Measurements from ENCODE around the gene TNFRSF19.

GRCh38 chr13:23579896-23580683, 9.9 kb downstream of the TNFRSF19 start:
- TF ChIP-seq NR2C2 (IDR thresholded peaks at IDR 0.05; ENCODE audit: borderline replicate concordance, control insufficient read depth, insufficient read length, low read depth) (no peak), POLR2AphosphoS5 (IDR thresholded peaks at IDR 0.05; ENCODE audit: low read length) (no peak), CTCF (IDR thresholded peaks at IDR 0.05 in 2 of 3, conservative IDR thresholded peaks at IDR 0.05 in 1 of 3; ENCODE audit: control insufficient read depth in 2 of 3, extremely low read depth in 1 of 3, insufficient read depth in 1 of 3, low read depth in 3 of 3, low read length in 3 of 3) (no peak), MXI1 (IDR thresholded peaks at IDR 0.05; ENCODE audit: low read depth, low read length) (no peak), POLR2A (IDR thresholded peaks at IDR 0.05; ENCODE audit: low read depth, low read length) (no peak), MYB (IDR thresholded peaks at IDR 0.05; ENCODE audit: borderline replicate concordance, low read depth, low read length) (no peak), SIX5 (IDR thresholded peaks at IDR 0.05; ENCODE audit: low read depth, low read length, severe bottlenecking) (no peak), ZNF217 (IDR thresholded peaks at IDR 0.05) (no peak), ZNF274 (IDR thresholded peaks at IDR 0.05; ENCODE audit: insufficient read depth, insufficient read length) (no peak), FOS (IDR thresholded peaks at IDR 0.05; ENCODE audit: borderline replicate concordance, extremely low read depth, insufficient read length) (no peak)
- TF ChIP-seq, protein P1, sequence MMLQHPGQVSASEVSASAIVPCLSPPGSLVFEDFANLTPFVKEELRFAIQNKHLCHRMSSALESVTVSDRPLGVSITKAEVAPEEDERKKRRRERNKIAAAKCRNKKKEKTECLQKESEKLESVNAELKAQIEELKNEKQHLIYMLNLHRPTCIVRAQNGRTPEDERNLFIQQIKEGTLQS (IDR thresholded peaks at IDR 0.05; ENCODE audit: borderline replicate concordance, extremely low read depth, low read depth, low read length): no peak
- TF ChIP-seq, protein P2, sequence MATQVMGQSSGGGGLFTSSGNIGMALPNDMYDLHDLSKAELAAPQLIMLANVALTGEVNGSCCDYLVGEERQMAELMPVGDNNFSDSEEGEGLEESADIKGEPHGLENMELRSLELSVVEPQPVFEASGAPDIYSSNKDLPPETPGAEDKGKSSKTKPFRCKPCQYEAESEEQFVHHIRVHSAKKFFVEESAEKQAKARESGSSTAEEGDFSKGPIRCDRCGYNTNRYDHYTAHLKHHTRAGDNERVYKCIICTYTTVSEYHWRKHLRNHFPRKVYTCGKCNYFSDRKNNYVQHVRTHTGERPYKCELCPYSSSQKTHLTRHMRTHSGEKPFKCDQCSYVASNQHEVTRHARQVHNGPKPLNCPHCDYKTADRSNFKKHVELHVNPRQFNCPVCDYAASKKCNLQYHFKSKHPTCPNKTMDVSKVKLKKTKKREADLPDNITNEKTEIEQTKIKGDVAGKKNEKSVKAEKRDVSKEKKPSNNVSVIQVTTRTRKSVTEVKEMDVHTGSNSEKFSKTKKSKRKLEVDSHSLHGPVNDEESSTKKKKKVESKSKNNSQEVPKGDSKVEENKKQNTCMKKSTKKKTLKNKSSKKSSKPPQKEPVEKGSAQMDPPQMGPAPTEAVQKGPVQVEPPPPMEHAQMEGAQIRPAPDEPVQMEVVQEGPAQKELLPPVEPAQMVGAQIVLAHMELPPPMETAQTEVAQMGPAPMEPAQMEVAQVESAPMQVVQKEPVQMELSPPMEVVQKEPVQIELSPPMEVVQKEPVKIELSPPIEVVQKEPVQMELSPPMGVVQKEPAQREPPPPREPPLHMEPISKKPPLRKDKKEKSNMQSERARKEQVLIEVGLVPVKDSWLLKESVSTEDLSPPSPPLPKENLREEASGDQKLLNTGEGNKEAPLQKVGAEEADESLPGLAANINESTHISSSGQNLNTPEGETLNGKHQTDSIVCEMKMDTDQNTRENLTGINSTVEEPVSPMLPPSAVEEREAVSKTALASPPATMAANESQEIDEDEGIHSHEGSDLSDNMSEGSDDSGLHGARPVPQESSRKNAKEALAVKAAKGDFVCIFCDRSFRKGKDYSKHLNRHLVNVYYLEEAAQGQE (IDR thresholded peaks at IDR 0.05; ENCODE audit: low read depth, low read length): no peak

Measured in GM12878 (cell line).